CD4-positive, alpha-beta T cell treated with Interferon gamma for 1 hour (primary cell): ENCODE data around the gene ALDH3B2.
A peak's percentile ranks its signal among the peaks of the same experiment; 100 is the strongest.
"Not testable (repeated sequence)": the region's sequence is repeated elsewhere in the genome, so short reads cannot be mapped to it uniquely, and the experiment has no call there.

Source experiments
- DNase-seq: peaks from one replicate; pipeline ENCODE4 v3.0.0-alpha.2; 2020

ALDH3B2 gene

DNA sequence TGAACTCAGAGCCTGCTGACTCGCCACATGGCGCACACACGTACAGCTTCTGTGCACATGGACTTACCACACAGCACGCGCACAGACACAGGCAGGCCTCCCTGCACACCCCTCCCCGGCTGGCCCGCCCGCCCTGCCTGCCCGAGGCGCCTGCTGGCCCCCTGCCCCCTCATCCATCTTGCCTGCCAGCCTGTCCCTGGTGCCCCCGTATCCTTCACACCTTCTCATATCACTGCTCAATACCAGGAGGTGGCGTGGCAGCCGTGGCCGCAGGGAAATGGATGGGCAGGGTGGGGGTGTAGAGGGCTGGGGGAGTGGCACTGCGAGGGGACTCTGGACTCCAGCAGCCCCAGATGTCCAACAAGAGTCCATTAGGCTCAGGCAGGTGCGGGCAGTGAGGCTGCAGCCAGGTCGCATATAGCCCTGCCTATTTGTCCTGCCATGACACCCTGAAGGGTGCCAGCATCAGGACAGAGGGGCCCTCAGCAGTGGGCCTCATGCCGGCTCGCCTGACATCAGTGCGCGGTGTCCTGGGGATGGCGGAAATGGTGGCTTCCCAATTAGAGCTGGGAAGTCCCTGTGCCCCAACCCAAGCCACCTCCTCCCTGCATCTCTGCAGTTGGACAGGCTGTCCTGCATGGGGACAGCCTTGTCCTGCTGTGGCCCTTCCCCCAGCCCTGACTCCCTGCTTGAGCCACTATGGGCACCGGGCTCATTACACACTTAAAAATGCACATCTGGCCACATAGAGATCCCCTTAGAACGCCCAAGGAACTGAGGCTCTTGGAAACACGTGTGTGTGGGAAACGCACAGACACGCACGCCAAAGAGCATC is 32.9 kb downstream of the ALDH3B2 start:
- DNase-seq: no peak

DNA sequence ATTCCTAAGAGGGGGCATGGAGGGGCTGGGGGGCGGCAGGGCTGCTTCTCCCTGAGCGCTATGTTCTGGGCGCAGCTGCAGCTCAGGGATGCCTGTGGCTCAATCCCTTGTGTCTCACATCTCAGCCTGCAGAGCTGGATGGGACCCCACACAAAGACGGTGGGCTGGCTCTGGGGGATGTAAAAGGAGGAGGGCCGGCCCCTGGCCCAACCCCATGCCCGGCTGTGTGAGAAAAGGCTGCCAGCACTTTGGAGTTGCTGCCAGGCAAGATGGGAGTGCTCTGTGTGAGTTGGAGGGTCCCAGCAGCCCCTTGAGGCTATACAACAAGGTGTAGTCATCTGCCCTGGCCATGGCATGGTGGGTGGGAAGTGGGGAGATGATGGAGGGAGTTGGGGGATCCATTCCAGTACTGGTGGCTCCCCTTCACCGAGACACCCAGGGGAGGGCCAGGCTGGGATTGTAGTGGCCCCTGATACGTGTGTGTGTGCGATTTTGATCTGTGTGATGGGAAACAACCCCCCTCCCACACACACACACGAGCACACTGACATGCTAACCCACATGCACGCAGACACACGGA is 33.6 kb downstream of the ALDH3B2 start:
- no peak for DNase-seq

DNA sequence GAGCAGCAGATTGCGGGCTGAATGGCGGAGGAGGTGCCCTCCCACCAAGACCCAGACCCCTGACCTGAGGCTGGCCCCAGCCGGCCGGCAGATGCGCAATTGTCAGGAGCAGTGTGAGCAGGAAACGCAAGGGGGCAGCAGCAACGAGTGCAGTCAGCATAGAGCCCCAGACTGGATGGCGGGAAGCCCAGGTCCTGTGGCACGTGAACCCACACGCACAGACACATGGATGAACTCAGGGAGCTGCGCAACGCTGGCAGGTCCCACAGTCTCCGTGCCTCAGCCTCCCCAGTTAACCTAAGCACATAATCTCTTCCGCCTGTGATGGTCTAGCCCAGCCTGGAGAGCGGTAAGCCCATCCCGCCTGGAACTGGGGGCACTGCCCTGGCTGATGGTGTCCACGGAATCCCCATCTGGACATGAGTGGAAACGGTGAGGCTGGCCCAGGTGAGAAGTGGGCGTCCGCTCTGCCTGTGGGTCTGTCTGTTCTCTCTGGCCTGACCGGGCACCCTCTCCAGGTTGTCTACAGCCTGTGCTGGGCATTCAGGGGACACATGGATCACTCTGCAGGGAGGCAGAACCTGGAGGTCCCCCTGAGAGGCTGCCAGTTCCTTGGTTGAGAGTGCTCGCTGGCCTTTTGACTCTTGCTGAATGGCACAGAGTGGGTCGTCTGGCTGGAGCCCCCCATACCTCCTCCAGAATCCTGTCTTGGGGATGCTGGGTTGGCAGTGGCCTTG is 34.2 kb downstream of the ALDH3B2 start:
- peak; percentile 61 for DNase-seq

DNA sequence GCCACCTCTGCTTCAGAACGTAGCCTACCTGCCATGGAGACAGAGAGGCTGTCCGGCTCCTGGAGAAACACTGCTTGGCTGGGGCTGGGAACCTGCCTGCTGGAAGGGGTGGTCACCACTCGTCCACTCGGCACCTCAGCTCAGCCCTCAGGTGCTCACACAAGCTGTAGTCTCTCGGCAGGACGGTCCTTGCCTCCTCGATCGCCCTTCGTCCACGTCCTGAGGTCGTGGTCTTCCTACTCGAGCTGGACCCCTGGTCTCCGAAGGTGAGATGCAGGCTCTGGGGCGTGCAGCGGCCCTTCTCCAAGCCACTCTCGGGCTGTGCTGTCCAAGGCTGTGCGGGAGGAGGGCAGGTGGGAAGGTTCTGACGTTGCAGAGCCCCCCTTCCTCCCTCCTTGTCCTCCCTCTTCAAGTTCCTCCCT is 35.0 kb downstream of the ALDH3B2 start, which contains the start of gene TBX10:
TBX10 (minus strand) TSS at position 326 of the 422 bp plus-strand sequence; CDS start at position 35, 291 bp downstream.
- DNase-seq: no peak

DNA sequence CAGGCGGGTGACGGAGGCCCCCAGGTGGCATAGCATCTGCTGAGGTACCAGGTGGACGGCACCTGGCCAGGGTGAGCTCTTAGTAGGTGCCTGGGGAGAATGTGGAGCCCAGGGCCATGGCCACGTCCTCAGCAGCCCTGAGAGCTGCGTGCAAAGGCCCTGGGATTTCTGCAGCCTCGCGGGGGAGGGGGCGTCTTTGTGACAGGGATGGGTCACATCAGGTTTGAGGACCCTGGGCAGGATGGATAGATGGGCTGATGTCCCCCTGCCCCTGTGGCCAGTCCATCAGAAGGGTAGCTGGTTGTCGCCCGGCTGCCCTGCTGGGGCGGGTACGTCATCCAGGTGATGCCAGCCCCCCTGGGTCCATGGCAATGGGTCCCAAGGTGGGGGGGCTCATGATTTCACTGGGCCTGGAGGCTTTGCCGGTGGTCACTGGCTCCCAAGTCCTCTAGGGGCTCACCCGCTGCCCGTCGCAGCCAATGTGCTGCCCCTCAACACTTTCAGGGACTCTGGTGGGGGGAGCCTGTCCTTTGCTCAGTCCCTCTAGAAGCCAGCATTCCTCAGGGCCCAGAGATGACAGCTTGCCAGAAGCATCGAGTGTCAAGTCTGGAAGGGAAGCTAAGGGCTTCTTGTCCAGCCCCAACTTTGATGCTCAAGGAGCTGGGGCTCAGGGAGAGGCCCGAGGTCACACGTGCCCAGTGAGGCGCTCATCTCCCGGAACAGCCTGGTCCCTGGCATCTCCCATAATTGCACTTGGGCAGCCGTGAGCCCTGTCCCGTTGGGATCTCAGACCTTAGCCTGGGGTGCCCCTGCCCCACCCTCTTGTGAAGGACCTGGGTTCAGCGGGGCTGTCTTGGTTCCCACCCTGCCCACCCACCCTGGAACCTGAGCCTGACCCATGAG is 35.6 kb downstream of the ALDH3B2 start:
- DNase-seq: no peak

DNA sequence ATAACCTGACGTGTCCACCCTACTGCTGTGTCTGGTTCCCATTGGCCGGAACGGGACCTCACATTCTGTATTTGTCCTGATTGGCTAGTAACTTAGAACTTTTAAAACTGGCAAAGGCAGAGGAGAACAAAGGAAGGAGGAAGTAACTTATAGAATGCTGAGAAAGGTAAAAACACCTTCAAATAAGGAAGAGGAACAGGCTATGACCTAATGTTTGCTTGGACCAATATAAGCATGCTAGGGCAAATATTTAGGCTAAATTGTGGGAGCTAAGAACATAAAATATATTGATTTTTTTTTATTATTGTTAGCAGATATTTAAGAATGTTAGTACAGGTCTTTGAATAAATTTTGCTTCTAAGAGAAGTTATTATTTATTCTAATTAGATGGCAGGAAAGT is 37.0 kb downstream of the ALDH3B2 start:
- DNase-seq: not testable (repeated sequence)

DNA sequence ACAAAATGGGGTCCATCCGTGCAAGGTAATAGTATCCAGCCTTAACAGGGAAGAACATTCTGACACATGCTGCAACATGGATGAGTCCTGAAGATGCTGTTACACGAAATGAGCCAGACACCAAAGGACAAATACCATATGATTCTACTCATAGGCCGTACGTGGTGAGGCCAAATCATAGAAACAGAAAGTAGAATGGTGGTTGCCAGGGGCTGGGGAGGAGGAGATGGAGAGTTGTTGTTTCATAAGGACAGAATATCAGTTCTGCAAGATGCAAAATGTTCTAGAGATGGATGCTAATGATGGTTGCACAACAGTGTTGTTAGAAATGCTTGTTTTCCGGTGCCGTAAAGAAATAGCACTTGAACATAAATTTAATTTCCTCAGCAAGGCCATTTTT is 37.5 kb downstream of the ALDH3B2 start:
- DNase-seq: no peak

DNA sequence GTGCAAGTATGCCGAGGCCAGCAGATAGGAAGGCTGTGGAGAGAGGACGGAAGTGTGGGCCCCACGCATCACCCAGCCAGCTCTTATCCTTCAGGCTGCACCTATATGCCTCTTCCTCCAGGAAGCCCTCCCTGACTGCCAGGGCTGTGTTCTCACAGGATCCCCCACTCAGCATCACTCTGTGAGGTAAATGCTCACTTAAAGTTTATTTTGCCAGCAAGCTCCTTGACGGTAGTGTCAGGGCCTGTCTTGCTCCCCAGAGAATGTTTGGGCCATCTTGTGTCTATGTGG is 39.2 kb downstream of the ALDH3B2 start:
- DNase-seq: no peak

DNA sequence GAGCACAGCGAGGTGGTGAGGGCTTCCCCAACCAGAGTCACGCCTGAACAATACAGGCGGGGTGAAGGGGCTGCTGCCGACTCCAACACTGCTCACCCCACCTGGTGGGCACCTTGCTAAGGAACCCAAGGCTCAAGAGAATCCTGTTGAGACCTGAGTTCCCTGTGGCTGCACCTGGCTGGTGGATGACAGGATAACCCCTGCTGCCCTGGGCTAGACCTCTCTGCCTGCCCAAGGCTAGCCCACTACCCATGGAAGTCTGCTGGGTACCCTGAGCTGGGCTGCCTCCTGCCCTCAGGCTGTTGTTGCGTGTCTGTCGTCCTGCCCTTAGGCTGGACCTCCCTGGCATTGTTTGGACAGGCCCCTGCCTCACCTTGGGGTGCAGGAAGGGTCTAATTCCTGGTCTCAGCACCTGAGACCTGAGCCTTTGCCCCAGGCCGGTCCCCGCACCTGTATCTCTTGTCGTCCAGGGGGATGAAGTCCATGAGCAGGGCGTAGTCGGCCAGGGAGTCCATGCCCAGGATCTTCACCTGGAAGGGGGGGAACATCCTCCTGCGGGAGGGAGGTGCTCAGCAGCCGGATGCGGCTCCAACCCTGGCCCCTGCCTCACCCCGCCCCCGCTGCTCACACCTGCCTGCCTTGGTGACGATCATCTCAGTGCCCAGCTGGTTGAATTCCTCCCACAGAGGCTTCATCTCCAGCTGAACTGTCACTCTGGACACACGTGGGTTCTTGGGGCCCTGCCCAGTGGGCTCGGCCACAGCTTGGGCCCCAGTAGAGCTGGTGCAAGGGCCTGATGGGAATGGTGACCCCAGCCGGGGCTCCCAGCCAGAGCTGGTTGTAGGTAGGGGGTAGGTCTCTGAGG is 39.8 kb downstream of the ALDH3B2 start:
- no peak for DNase-seq

DNA sequence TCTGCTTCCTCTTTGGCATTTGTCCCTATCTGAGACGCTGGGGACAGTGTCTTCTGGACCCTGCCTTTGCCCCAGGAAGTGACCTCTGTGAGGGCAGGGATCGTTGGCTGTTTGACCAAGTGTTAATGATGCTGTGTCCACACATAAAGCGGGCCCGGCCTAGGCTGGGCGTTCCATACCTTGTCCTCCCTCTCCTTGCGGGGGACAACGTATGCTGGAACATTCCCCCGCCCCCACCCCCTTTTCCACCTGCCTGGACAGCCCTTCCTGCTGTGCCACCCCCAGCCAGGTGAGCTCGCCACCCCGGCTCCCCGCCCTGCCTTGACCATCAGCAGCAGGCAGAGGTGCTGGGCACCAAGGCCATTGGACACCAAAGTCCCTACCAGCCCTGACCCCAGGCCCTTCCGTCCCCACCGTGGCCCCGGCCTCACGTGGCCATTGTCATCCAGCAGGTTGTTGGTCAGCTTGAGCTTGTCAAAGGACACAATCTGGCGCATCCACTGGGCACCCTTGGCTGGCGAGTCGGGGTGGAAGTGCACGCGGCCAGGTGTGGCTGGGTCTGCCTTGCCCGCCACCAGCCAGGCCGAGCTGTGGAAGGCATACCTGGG is 40.6 kb downstream of the ALDH3B2 start:
- no peak for DNase-seq

DNA sequence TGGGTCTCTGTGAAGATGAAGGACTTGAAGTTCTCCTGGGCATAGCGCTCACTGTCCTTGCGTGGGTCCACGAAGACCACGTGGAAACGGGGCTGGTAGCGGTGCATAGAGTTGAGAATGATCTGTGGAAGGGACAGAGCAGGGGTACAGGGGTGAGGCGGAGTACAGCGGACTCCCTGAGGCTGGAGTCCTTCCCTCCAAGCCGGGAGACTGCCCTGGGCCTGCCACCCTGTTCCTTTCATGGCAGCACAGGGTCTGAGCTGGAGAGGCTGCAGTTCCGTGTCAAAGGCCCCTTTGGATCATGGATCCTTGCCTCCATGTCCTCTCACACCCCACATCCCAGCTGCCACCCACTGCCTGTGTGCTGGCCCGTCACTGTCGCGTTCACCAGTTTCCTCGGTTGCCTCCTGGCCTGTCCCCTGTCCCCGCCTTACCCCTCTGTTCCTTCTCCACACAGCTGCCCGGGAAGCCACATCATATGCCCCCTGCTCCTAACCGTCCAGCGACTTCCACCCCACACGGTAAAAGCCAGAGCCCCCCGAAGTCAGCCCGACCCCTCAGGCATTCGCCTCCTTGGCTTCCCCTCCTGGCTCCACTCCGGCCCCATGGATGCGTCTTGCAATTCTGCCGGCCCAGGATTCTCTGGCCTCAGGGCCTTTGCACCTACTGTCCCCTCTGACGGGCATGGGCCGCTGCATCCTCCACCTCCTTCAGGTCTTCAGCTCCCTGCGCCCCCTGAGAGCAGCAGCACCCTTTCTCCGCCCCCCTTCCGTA is 41.3 kb downstream of the ALDH3B2 start:
- DNase-seq: no peak

DNA sequence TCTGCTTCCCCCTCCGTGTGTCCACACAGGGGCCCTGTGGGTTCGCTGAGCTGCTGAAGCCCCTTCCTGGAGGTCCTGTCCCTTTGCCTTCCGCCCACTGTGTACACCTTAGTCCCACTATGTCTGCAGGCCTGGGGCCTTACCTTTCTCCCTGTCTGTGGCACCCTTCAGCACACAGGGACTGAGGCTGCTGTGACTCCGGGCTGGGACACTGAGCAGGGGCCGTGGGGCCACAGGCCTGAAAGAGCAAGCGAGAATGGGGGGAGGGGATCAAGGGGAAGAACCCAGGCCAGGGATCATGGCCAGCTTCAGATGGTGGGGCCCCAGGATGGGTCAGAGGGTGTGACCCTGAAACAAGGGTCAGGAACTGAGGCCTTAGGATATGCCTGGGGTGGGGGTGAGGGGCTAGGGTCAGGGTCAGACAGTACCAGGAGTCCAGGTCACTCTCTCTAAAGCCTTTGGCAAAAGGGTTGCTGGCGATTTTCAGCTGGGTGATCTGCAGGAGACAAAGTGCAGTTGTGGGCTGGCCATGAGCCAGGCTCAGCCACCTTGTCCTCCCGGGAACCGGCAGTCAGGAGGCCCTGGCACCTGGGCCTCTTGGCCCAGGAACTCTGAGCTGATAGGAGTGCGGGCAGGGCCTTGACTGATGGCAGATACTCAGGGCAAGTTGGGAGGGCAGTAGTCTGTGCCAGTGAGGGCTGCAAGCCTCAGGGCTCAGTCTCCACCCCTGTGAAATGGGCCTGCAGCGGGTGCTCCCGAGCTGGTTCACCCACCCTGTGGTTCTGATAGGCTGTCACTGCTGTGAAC is 42.0 kb downstream of the ALDH3B2 start:
- DNase-seq: no peak

DNA sequence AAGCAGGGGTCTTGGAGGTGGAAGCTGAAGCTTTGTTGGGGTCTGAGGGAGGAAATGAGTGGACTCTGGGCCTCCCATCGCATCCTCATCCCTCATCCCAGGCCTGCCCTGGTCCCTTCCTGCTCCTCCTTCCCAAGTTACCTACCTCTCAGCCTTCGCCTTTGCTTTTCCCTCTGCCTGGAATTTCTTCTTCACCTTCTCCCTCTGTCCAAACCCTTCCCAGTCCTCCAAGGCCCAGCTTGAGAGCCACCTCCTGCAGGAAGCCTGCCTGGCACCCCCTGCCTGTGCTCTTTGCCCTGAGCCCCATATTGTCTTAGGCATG is 42.6 kb downstream of the ALDH3B2 start:
- no peak for DNase-seq

DNA sequence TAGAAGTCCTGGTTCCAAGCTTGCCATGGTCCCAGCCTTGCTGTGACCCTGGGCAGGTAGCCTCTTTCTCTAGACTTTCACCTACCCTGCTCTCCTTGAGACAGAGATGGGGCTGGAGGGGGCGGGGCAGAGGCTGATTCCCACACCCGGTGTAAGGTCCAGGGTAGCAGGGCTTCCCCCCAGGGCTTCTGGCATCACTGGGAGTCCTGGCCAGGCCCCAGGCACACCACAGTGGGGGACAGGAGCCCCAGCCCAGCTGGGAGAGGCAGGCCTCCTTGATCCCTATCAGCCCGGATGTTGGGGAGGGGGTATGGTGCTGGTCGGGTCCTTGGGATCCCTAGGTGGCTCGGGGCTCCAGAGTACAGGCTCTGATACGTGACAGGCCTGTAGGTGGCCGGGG is 43.0 kb downstream of the ALDH3B2 start:
- no peak for DNase-seq

DNA sequence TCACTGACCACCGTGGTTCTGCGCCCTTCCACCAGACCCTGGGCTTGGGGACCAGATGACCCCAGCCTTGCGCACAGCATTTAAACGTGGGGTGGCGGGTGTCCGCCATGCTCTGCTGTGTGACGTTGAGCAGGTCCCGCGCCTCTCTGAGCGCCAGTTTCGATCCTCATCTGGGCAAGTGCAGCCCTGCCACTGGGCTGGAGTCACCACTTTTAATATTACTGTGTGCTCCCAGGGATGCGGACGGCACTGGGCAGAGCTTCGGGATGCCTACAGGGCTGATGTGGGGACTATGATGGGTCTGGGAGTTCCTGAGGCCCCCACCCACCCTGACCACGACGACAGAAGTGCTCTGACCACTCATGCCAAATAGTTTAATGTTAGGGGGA is 43.5 kb downstream of the ALDH3B2 start:
- no peak for DNase-seq

DNA sequence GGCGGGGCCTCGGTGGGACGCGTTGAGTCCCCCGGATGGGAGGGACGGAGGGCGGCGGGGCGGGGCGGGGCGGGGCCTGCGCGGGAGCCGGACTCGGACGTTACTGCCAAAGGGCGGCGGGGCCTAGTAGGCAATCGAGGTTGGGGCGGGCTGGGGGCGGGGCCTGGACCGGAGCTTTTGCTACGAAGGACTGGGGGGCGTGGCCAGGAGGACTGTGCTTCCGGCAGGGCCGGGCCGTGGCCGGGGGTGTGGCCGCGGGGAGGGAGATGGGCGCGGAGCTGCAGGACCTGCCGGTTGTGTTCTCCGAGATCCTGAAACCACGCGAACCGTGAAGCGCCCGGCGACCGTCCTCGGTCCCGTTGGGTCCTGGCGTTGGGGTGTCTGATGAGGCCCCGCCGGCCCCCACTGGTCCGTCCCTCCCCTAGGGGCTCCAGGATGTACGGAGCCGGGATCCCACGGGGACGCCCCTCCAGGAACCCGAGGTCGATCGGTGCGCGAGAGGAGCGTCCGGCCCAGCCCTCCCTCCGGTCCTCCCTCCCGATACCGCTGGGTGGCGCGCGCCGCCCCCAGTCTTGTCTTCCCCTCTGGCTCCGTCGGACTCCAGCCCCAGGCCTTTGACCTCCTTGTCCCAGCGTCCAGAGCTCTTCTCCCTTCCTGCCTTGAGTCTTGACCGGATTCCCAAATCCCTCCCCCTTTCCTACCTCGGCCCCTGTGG is 44.0 kb downstream of the ALDH3B2 start:
- DNase-seq: peak; percentile 96

DNA sequence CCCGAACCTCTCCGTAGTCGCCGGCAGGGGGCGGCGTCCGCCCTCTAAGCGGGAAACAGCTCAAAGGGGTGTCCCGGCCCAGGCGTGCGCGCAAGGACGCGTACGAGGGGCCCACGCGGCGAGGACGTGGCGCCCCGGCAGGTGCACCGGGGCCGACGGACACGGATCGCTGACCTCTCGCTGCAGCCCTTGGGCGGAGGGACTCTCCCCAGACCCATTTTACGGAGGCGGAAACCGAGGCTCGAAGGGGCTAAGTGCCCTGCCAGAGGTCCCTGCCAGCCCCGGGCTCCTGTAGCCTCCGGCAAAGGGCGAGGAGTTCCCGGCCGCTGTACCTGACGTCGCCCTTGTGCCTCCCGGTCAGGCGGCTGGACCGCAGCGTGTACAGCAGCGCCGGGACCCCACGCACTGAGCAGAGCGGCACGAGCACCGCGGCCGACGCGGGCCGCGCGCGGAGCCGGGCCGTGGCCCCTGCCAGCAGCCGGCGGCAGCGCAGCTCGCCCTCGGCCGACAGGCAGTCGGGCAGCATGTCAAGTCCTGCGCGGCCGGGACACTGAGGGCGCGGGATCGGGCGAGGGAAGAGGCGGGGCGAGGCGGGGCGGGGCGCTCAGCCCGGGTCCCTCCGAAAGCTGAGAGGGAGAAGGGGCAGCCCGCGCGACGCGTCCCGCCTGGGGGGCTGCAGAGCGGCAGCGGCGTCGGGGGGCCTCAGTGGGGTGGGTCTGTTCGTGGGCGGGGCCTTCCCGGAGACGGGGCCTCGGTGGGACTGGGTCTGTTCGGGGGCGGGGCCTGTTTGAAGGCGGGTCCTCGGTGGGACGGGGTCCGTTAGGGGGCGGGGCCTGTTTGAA is 44.8 kb downstream of the ALDH3B2 start, which contains the start of gene NUDT8:
NUDT8 (minus strand) TSS at position 552 of the 842 bp plus-strand sequence; CDS start at position 526, 26 bp downstream.
- peak; percentile 85 for DNase-seq

DNA sequence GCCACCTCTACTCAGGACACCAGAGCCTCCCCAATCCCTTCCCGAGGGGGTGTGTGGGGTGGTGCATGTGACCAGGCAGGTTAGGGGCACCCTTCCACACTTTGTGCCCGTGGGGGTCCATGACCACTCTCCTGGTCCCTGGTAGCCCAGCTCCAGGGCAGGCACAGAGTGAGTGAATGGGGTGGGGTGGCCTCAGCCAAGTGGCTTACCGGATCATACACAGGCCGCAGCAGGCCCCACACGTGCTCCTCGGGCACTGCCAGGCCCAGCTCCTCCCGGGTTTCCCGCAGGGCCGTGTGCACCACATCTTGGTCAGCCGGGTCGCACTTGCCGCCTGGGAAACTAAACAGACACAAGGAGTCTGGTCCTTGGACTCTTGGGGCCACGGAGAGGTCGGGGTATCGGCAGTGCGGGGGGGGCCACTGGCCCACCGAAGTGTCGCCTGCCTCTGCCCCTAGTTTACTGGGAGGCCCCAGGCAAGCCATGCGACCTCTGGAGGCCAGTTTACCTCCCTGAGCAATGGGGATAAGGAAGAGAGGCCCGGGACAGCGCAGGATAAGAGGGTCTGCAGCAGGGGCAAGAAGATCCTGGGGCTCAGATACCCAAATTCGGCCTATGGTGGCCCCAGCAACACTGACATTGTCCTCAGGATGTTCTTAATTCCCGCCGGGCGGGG is 45.6 kb downstream of the ALDH3B2 start:
- no peak for DNase-seq
